ENCODE measurements around the gene RPS15. TPM values are rescaled to one million over a fixed set of nuclear protein-coding genes. Genes with fewer than 3 reads are reported as not detected.

The RPS15 gene
- total and polyA plus RNA-seq, 10 of the 15 experiments (the other 5 are each of a cell fraction or from before 2014, with no cell fraction given): 559 to 3,158 (median 1,413) TPM

- TF ChIP-seq ZZZ3 (IDR thresholded peaks at IDR 0.05; ENCODE audit: control insufficient read depth, insufficient read length, low read depth): no peak
- TF ChIP-seq SPI1 (IDR thresholded peaks at IDR 0.05; ENCODE audit: borderline replicate concordance, insufficient read depth, low read depth, low read length): no peak
- TF ChIP-seq ZBED1 (IDR thresholded peaks at IDR 0.05; ENCODE audit: borderline replicate concordance): no peak
- TF ChIP-seq ATF2 (IDR thresholded peaks at IDR 0.05; ENCODE audit: low read length): no peak
- no peak for TF ChIP-seq RUNX3 (IDR thresholded peaks at IDR 0.05; ENCODE audit: low read length)
- no peak for TF ChIP-seq IKZF2 (IDR thresholded peaks at IDR 0.05)
- no peak for TF ChIP-seq LARP7 (IDR thresholded peaks at IDR 0.05)
- TF ChIP-seq POLR2A (IDR thresholded peaks at IDR 0.05; ENCODE audit: low read depth, low read length): peak; percentile 25
- ChIA-PET CTCF (no interaction called here), RAD21 (ENCODE audit: unreplicated experiment) (no interaction called here), POLR2A (no interaction called here), SMC1A (ENCODE audit: uncharacterized antibody, unreplicated experiment) (no interaction called here)
- H3K4me1 ChIP-seq (ENCODE audit: control insufficient read depth, insufficient read depth, low read length): no peaks in the 10 kb centered on the region
- peaks cover 9% of the 10 kb centered on the region for H3K79me2 ChIP-seq (ENCODE audit: control insufficient read depth, insufficient read depth, low read length)
- ATAC-seq (no peak), DNase-seq (ENCODE audit: low read depth, low spot score) (no peak), FAIRE-seq (no peak)
- H4K20me1 ChIP-seq (ENCODE audit: control insufficient read depth, insufficient read depth): no peaks in the 10 kb centered on the region
- no TSS peak for BruUV-seq (replicated peaks)
- H3K4me2 ChIP-seq (ENCODE audit: control insufficient read depth, insufficient read depth): no peak overlapping the region
- 92% methylated on average over 17 of the region's 17 CpGs for WGBS (ENCODE audit: insufficient coverage, insufficient replicate concordance, low lambda C conversion rate, missing lambda C conversion rate)
- H3K4me3 ChIP-seq: no peak overlapping the region
- in situ Hi-C loops (cut with MboI): no loop called here
- peaks cover 8 to 36% of the 10 kb centered on the region in 2 experiments for H3K36me3 ChIP-seq (ENCODE audit: control insufficient read depth in 2 of 2, insufficient read depth in 2 of 2, low read length in 1 of 2)
- no peak overlapping the region for H2AFZ ChIP-seq (ENCODE audit: control insufficient read depth, low read depth, low read length)
- H3K27me3 ChIP-seq (replicated peaks in 1 of 2; ENCODE audit: control insufficient read depth in 2 of 2, insufficient read depth in 2 of 2, low read length in 1 of 2): no peaks in the 10 kb centered on the region
- no peak overlapping the region for H3K9ac ChIP-seq (ENCODE audit: control insufficient read depth, insufficient read depth, low read length)
- H3K9me3 ChIP-seq (replicated peaks; ENCODE audit: control insufficient read depth, insufficient read depth, low read length): no peaks in the 10 kb centered on the region
- intact Hi-C loops (cut with micrococcal nuclease; ENCODE audit: unreplicated experiment): no loop called here
- no peak overlapping the region for H3K27ac ChIP-seq (ENCODE audit: control insufficient read depth, insufficient read depth)
Observed at GRCh38 chr19:1434040-1434366, 4.2 kb upstream of the RPS15 start.

GRCh38 chr19:1434577-1435060 lies 3.6 kb upstream of the RPS15 start:
- intact Hi-C loops (cut with micrococcal nuclease; ENCODE audit: unreplicated experiment) (no loop called here), in situ Hi-C loops (cut with MboI) (no loop called here)
- no peak overlapping the region for H2AFZ ChIP-seq (ENCODE audit: control insufficient read depth, low read depth, low read length)
- H3K27ac ChIP-seq (ENCODE audit: control insufficient read depth, insufficient read depth): no peak overlapping the region
- POLR2A ChIA-PET: no interaction called here
- CTCF ChIA-PET: no interaction called here
- RAD21 ChIA-PET (ENCODE audit: unreplicated experiment): interaction anchor here (0.8 kb wide), 1 partner anchor 10 kb away, joined by 3 read pairs; no protein-coding TSS in a partner anchor
- ATAC-seq: no peak
- H3K36me3 ChIP-seq (ENCODE audit: control insufficient read depth in 2 of 2, insufficient read depth in 2 of 2, low read length in 1 of 2): peaks cover 5 to 30% of the 10 kb centered on the region in 2 experiments
- no peak overlapping the region for H3K4me2 ChIP-seq (ENCODE audit: control insufficient read depth, insufficient read depth)
- H3K79me2 ChIP-seq (ENCODE audit: control insufficient read depth, insufficient read depth, low read length): peaks cover 15% of the 10 kb centered on the region
- H3K4me1 ChIP-seq (ENCODE audit: control insufficient read depth, insufficient read depth, low read length): peaks cover 3% of the 10 kb centered on the region
- 97% methylated on average over 38 of the region's 39 CpGs for WGBS (ENCODE audit: insufficient coverage, insufficient replicate concordance, low lambda C conversion rate, missing lambda C conversion rate)
- FAIRE-seq: no peak
- H3K27me3 ChIP-seq (replicated peaks in 1 of 2; ENCODE audit: control insufficient read depth in 2 of 2, insufficient read depth in 2 of 2, low read length in 1 of 2): no peaks in the 10 kb centered on the region
- no peak for DNase-seq (ENCODE audit: low read depth, low spot score)
- BruUV-seq (replicated peaks): no TSS peak
- no peak overlapping the region for H3K9ac ChIP-seq (ENCODE audit: control insufficient read depth, insufficient read depth, low read length)
- H4K20me1 ChIP-seq (ENCODE audit: control insufficient read depth, insufficient read depth): no peaks in the 10 kb centered on the region; the same call in 1 of the 2 replicates
- H3K9me3 ChIP-seq (replicated peaks; ENCODE audit: control insufficient read depth, insufficient read depth, low read length): no peaks in the 10 kb centered on the region
- SMC1A ChIA-PET (ENCODE audit: uncharacterized antibody, unreplicated experiment): no interaction called here
- no peak overlapping the region for H3K4me3 ChIP-seq
- TF ChIP-seq BCL3 (IDR thresholded peaks at IDR 0.05; ENCODE audit: borderline replicate concordance, insufficient read depth, low read depth, low read length, poor library complexity, severe bottlenecking) (no peak), PAX8 (IDR thresholded peaks at IDR 0.05) (no peak), NR2C2 (IDR thresholded peaks at IDR 0.05; ENCODE audit: borderline replicate concordance, control insufficient read depth, insufficient read length, low read depth) (no peak), IRF3 (IDR thresholded peaks at IDR 0.05) (no peak)
